ENCODE data around the gene FAM107B.

- TF ChIP-seq CTCF (conservative IDR thresholded peaks at IDR 0.05; ENCODE audit: low read depth, low read length) (no peak), EZH2 (IDR thresholded peaks at IDR 0.05; ENCODE audit: borderline replicate concordance, low read depth, low read length, poor library complexity, severe bottlenecking) (no peak)
Observed at GRCh38 chr10:14693891-14694290, 80.8 kb downstream of the FAM107B start.
